ENCODE data around the gene HAGHL. TPM values are rescaled to one million over a fixed set of nuclear protein-coding genes. Genes with fewer than 3 reads are reported as not detected.

HAGHL gene
- total RNA-seq, 1 donor from 2014 or later, result 20.6 TPM

GRCh38 chr16:718922-719321 lies 8.0 kb upstream of the HAGHL start:
- Mint-ChIP-seq H3K4me3 (ENCODE audit: unreplicated experiment) (peak overlapping the region; percentile 35), H3K9me3 (ENCODE audit: low read depth) (no peaks in the 10 kb centered on the region), H3K4me1 (ENCODE audit: low read depth) (peaks cover 22% of the 10 kb centered on the region), H3K36me3 (ENCODE audit: low read depth) (no peaks in the 10 kb centered on the region), H3K27ac (ENCODE audit: unreplicated experiment) (no peak overlapping the region), H3K27me3 (ENCODE audit: low read depth) (no peaks in the 10 kb centered on the region)
- no peak for DNase-seq (ENCODE audit: low spot score)
- TF ChIP-seq CTCF (IDR thresholded peaks at IDR 0.05), result no peak

GRCh38 chr16:719815-720446 lies 7.0 kb upstream of the HAGHL start:
- Mint-ChIP-seq H3K36me3 (ENCODE audit: low read depth) (no peaks in the 10 kb centered on the region), H3K4me3 (ENCODE audit: unreplicated experiment) (peak overlapping the region; percentile 77), H3K9me3 (ENCODE audit: low read depth) (no peaks in the 10 kb centered on the region), H3K27ac (ENCODE audit: unreplicated experiment) (peak overlapping the region; percentile 80), H3K4me1 (ENCODE audit: low read depth) (peaks cover 22% of the 10 kb centered on the region), H3K27me3 (ENCODE audit: low read depth) (no peaks in the 10 kb centered on the region)
- no peak for DNase-seq (ENCODE audit: low spot score)
- TF ChIP-seq CTCF (IDR thresholded peaks at IDR 0.05), result peak; percentile 45

GRCh38 chr16:720447-720989 lies 6.4 kb upstream of the HAGHL start:
- no peaks in the 10 kb centered on the region for H3K9me3 Mint-ChIP-seq (ENCODE audit: low read depth)

GRCh38 chr16:720990-721764 lies 5.7 kb upstream of the HAGHL start, which contains the start of gene ANTKMT:
Gene ANTKMT (plus strand): TSS chr16:721146. CDS start chr16:721275, 129 bp downstream.
- H3K4me3 Mint-ChIP-seq (ENCODE audit: unreplicated experiment), result peak within 1 kb of the TSS; percentile 77
- no peak for DNase-seq (ENCODE audit: low spot score)
- H3K36me3 Mint-ChIP-seq (ENCODE audit: low read depth), result no peaks in the 10 kb centered on the region
- TF ChIP-seq CTCF (IDR thresholded peaks at IDR 0.05), result peak; percentile 44
- peak within 1 kb of the TSS; percentile 80 for H3K27ac Mint-ChIP-seq (ENCODE audit: unreplicated experiment)
- H3K4me1 Mint-ChIP-seq (ENCODE audit: low read depth), result peaks cover 17% of the 10 kb centered on the region
- H3K9me3 Mint-ChIP-seq (ENCODE audit: low read depth), result no peaks in the 10 kb centered on the region
- H3K27me3 Mint-ChIP-seq (ENCODE audit: low read depth), result no peaks in the 10 kb centered on the region

More at GRCh38 chr16:720447-720989, 6.4 kb upstream of the HAGHL start:
- Mint-ChIP-seq H3K4me3 (ENCODE audit: unreplicated experiment) (peak overlapping the region; percentile 77), H3K27me3 (ENCODE audit: low read depth) (no peaks in the 10 kb centered on the region), H3K36me3 (ENCODE audit: low read depth) (no peaks in the 10 kb centered on the region), H3K27ac (ENCODE audit: unreplicated experiment) (peak overlapping the region; percentile 80), H3K4me1 (ENCODE audit: low read depth) (peaks cover 22% of the 10 kb centered on the region)
- peak; percentile 46 for TF ChIP-seq CTCF (IDR thresholded peaks at IDR 0.05)
- DNase-seq (ENCODE audit: low spot score), result no peak

GRCh38 chr16:721765-722540 lies 5.0 kb upstream of the HAGHL start:
- no peaks in the 10 kb centered on the region for H3K36me3 Mint-ChIP-seq (ENCODE audit: low read depth)
- H3K27me3 Mint-ChIP-seq (ENCODE audit: low read depth), result no peaks in the 10 kb centered on the region
- H3K27ac Mint-ChIP-seq (ENCODE audit: unreplicated experiment), result peak overlapping the region; percentile 49
- H3K9me3 Mint-ChIP-seq (ENCODE audit: low read depth), result no peaks in the 10 kb centered on the region
- peaks cover 17% of the 10 kb centered on the region for H3K4me1 Mint-ChIP-seq (ENCODE audit: low read depth)
- peak overlapping the region; percentile 48 for H3K4me3 Mint-ChIP-seq (ENCODE audit: unreplicated experiment)
- no peak for TF ChIP-seq CTCF (IDR thresholded peaks at IDR 0.05)
- no peak for DNase-seq (ENCODE audit: low spot score)
